ENCODE results near the gene EPB41L2. TPM values are rescaled to one million over a fixed set of nuclear protein-coding genes. Genes with fewer than 3 reads are reported as not detected.

The EPB41L2 gene
- total RNA-seq, 1 experiment from 2014 or later = 7.7 TPM

DNA sequence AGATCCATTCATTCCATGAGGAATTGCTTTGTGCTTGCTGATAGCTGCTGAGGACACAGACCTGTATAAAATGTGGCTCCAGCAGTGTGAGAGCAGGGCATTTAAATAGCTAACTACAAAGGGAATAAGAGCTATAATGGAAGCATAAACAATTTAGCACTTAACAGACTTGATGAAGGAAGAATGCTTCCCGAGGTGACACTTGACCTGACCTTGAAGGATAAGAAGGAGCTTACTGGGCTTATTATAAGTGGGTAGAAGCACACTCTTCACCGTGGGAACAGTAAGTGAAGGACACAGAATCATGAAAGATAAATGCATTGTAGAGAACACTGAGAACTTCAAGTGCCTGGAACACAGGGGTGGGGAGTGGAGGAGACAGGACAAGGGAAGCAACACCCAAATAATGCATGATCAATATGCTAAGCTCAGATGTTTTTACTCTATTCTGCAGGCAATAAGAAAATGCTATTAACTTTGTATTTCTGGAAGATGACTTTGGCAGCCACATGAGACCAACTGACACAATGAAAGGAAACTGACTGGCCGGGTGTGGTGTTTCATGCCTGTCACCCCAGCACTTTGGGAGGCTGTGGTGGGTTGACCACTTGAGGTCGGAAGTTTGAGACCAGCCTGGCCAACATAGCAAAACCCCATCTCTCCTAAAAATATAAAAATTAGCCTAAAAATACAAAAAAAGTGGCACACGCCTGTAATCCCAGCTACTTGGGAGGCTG lies 84.2 kb downstream of the EPB41L2 start:
- no peak for DNase-seq (ENCODE audit: low spot score)

DNA sequence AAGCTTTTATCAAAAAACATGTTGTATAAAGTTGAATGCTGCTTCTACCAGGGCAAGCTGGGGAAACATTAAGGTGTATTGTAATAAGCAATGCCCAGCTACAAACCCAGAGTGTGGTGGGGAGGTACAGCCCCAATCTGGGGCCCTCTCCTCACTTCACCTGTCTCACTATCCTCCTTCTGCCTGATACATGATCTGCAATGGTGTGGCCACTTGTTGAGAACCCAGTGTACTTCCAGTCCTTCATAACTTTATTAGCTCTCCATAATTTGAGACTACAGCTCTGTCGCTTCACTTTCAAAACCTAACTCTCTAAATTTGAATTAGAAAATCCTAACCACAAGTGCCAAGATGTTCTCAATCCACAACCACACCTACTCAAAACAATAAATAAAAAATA lies 84.9 kb downstream of the EPB41L2 start:
- no peak for DNase-seq (ENCODE audit: low spot score)

DNA sequence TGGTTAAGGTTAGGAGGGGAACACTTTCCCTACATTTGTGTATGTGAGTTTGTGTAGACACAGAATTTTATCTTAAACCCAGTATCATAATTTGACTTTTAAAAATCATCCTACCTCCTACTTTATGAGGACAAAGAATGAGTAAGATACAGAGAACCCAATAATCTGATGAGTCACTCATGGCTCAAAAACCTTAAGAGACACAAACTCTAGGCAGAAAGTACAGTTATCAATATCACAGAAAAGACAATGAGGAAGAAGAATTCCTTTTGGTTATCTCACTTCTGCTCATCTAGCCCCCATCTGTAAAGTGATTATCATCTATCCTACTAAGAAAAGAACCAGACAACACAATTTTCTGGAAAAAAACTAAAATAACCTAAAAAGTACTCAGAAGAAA lies 87.7 kb downstream of the EPB41L2 start:
- no peak for DNase-seq (ENCODE audit: low spot score)

DNA sequence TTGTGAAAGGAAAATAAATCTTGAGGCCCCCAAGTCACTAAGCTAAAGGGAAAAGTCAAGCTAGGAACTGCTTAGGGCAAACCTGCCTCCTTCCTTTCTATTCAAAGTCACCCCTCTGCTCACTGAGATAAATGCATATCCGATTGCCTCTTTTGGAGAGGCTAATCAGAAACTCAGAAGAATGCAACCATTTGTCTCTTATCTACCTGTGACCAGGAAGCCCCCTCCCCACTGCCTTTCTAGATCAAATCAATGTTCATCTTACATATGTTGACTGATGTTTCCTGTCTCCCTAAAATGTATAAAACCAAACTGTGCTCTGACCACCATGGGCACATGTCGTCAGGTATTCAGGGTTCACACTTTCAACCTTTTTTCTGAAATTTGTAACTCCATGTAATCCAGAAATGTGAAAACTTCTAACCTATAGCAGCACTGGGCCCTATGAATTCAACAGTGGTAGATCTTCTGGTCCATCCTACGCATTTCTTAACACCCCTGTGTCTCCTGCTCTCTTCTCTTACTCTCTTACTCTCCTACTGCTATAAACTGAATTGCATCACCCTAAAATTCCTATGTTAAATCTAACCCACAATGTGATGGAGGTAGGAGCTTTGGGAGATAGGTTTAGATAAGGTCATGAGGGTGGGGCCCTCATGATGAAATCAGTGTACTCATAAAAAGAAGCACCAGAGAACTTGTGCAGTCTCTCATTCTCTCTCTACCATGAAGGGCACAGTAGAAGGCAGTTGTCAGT lies 89.3 kb downstream of the EPB41L2 start:
- DNase-seq (ENCODE audit: low spot score) = no peak

DNA sequence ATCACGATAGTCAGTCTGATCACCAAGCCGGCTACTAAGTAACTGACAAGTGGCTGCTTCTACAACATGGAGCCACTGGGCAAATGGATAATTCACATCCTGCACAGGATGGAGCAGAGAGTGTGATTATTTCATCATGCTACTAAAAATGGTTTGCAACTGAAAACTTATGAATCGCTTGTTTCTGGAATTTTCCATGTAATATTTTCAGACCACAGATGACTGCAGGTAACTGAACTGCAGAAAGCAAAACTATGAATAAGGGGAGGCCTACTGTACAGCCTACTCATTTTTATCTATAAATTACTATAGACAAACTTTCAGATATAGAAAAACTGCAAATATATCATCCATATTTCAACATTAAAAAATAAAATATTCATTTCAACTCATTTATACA lies 91.5 kb downstream of the EPB41L2 start:
- DNase-seq (ENCODE audit: low spot score) = no peak

DNA sequence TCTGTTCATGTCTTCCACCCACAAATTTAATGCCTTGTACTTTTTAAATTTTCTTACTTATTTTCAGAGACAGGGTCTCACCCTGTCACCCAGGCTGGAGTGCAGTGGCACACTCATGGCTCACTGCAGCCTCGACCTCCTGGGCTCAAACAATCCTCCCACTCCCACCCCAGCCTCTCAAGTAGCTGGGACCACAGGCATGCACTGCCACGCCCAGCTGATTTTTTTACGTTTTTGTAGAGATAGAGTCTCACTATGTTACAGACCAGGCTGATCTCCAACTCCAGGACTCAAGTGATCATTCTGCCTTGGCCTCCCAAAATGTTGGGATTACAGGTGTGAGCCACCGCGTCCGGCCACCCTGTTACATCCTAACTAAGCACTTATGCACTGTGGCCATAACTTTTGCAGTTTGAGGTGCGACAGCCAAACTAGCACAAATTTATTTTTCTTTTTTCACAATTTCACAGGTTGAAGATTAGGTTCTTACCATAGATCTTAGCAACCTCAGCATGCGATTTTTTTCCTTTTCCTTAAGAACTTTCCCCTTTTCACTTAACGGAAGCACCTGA lies 92.1 kb downstream of the EPB41L2 start:
- DNase-seq (ENCODE audit: low spot score) = no peak

GRCh38 chr6:130969791-130970491 lies 93.1 kb downstream of the EPB41L2 start:
- DNase-seq (ENCODE audit: low spot score) = no peak

- no peak for DNase-seq (ENCODE audit: low spot score)
Measured at GRCh38 chr6:130969166-130969565, 93.9 kb downstream of the EPB41L2 start.

GRCh38 chr6:130968476-130968875 lies 94.6 kb downstream of the EPB41L2 start:
- no peak for DNase-seq (ENCODE audit: low spot score)

DNA sequence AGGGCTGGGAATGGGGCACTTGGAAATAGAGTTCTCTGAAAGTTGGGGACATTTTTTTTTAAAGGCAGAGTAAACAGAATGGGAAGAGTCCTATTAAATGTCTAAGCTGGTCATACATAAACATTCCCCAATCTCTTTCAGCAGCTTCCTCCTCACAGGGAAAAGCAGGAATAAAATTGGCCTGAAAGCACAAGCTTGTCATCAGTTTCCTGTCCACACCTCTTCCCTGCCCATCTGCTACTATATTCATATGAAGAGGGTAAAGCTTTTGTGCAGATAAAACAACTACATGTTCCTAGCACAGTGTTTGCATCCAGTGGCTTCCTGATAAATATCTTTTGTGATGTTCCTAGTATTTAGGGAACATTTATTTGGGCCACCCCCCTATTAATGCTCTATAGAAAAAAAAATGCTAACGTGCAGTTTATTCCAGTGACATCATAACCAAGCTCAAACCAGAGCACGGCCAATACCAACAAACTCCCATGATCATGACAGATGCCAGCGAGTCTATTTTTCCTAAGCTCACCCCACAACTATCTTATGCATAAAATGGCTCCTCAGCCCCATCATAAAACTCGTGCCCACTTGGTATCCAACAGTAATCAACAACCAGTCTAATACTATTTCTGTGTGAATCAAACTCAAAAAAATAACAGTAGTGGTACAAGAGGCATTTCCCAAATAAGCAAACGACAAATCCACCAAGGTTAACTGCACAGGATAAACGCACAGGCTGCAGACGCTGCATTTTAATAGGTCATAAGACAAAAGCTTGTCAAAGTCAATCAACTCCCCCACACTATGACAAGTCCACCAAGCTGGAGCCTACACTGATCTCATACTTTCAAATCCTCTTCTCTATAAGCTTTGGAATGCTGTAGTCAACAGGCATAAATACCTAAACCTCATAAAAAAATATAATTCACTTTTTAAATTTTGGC lies 95.3 kb downstream of the EPB41L2 start:
- no peak for DNase-seq (ENCODE audit: low spot score)

GRCh38 chr6:130966344-130966980 lies 96.6 kb downstream of the EPB41L2 start:
- DNase-seq (ENCODE audit: low spot score) = no peak

GRCh38 chr6:130965656-130966055 lies 97.4 kb downstream of the EPB41L2 start:
- no peak for DNase-seq (ENCODE audit: low spot score)

GRCh38 chr6:130964808-130965604 lies 98.0 kb downstream of the EPB41L2 start:
- no peak for DNase-seq (ENCODE audit: low spot score)

DNA sequence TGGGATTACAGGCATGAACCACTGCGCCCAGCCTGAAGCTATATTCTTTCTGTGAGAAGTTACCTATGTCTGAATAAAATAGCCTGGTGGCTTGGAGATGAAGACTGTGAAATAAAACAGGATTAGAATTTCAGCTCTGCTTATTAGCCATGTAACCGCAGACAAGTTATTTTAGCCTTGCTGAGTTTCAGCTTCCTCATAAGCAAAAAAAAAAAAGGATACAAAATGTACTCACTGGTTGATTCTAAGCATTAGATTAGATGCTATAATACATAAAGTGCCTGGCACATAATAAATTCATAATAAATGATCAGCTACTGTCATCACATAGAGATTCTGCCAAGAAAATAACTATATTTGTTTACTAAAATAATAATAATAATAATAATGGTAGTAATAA lies 98.8 kb downstream of the EPB41L2 start:
- DNase-seq (ENCODE audit: low spot score) = no peak

- DNase-seq (ENCODE audit: low spot score) = no peak
Measured at GRCh38 chr6:130962966-130963365, 100.1 kb downstream of the EPB41L2 start.

DNA sequence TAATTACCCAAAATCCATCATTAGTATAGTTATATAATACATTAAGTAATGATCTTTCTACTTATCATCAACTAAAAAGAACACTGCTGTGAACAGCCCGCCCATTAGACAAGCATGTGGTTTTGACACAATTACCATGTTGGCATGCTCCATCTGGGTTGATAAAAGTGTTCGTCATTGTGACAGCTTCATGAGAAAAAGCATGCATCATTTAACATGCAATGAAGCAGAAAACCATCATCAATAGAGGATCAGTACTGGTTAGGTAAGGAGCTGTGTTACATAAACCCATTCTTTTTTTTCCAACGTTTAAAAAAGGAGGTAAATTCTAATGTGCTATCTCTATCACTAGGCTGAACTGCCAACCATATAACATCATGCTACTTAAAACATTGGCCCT lies 101.9 kb downstream of the EPB41L2 start:
- DNase-seq (ENCODE audit: low spot score) = no peak

GRCh38 chr6:130959951-130960350 lies 103.1 kb downstream of the EPB41L2 start:
- peak; percentile 50 for DNase-seq (ENCODE audit: low spot score)

- DNase-seq (ENCODE audit: low spot score) = no peak
Measured at GRCh38 chr6:130958468-130958867, 104.6 kb downstream of the EPB41L2 start.

- DNase-seq (ENCODE audit: low spot score) = no peak
Measured at GRCh38 chr6:130955755-130956154, 107.3 kb downstream of the EPB41L2 start.

GRCh38 chr6:130949553-130949952 lies 113.5 kb downstream of the EPB41L2 start:
- no peak for DNase-seq (ENCODE audit: low spot score)
